Nephron progenitor cell (in vitro differentiated cells): ENCODE measurements around the gene PNMA8C.
A peak's percentile ranks its signal among the peaks of the same experiment; 100 is the strongest.
"Not testable (repeated sequence)": the region's sequence is repeated elsewhere in the genome, so short reads cannot be mapped to it uniquely, and the experiment has no call there.

Experiments used
- DNase-seq: peaks from one replicate; pipeline ENCODE4 v3.0.0; 2021
- H3K27ac Mint-ChIP-seq: 2 replicates; pipeline ENCODE4 v1.8.0; 2021; ENCODE audit warnings: mild to moderate bottlenecking, moderate library complexity, mixed read lengths
- H3K27me3 Mint-ChIP-seq: 2 replicates; pipeline ENCODE4 v1.8.0; 2021; ENCODE audit warnings: mild to moderate bottlenecking, low read depth, mixed read lengths; ENCODE audit not compliant: poor library complexity
- H3K36me3 Mint-ChIP-seq: 2 replicates; pipeline ENCODE4 v1.8.0; 2021; ENCODE audit warnings: low read depth, mixed read lengths
- H3K4me1 Mint-ChIP-seq: 2 replicates; pipeline ENCODE4 v1.8.0; 2021; ENCODE audit warnings: mixed read lengths
- H3K4me3 Mint-ChIP-seq: 2 replicates; pipeline ENCODE4 v1.8.0; 2021; ENCODE audit warnings: mild to moderate bottlenecking, moderate library complexity, mixed read lengths
- H3K9me3 Mint-ChIP-seq: 2 replicates; pipeline ENCODE4 v1.8.0; 2021; ENCODE audit warnings: mild to moderate bottlenecking, moderate library complexity, mixed read lengths
- TF ChIP-seq, protein P1 (sequence below): fragments of 200-600 bp; sonication (generic); IDR thresholded peaks from 2 replicates; pipeline ENCODE4 v1.5.0; 2021; ENCODE audit warnings: antibody characterized with exemption

PNMA8C gene

DNA sequence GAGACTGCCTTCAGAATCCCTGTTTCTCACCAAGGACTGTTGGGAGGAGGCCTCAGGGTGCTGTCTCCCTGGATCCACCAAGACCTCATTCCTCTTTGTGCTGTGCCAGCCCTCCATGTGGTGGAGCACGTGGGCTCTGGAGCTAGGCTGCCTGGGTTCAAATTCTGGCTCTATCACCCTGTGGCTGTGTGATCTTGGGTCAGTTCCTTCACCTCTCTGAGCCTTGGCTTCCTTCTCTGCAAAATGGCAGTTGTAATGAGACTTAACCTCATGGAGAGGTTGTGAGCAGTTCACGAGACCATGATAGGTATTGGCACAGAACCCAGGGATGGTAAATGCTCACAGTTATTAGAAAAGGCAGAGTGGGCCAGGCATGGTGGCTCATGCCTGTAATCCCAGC, 6.4 kb downstream of the PNMA8C start:
- Mint-ChIP-seq H3K27me3 (peaks cover 36% of the 10 kb centered on the region), H3K36me3 (no peaks in the 10 kb centered on the region), H3K27ac (no peak overlapping the region), H3K9me3 (no peaks in the 10 kb centered on the region), H3K4me3 (no peak overlapping the region), H3K4me1 (peaks cover 25% of the 10 kb centered on the region)
- TF ChIP-seq, protein P1, sequence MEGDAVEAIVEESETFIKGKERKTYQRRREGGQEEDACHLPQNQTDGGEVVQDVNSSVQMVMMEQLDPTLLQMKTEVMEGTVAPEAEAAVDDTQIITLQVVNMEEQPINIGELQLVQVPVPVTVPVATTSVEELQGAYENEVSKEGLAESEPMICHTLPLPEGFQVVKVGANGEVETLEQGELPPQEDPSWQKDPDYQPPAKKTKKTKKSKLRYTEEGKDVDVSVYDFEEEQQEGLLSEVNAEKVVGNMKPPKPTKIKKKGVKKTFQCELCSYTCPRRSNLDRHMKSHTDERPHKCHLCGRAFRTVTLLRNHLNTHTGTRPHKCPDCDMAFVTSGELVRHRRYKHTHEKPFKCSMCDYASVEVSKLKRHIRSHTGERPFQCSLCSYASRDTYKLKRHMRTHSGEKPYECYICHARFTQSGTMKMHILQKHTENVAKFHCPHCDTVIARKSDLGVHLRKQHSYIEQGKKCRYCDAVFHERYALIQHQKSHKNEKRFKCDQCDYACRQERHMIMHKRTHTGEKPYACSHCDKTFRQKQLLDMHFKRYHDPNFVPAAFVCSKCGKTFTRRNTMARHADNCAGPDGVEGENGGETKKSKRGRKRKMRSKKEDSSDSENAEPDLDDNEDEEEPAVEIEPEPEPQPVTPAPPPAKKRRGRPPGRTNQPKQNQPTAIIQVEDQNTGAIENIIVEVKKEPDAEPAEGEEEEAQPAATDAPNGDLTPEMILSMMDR = no peak
- DNase-seq = no peak

DNA sequence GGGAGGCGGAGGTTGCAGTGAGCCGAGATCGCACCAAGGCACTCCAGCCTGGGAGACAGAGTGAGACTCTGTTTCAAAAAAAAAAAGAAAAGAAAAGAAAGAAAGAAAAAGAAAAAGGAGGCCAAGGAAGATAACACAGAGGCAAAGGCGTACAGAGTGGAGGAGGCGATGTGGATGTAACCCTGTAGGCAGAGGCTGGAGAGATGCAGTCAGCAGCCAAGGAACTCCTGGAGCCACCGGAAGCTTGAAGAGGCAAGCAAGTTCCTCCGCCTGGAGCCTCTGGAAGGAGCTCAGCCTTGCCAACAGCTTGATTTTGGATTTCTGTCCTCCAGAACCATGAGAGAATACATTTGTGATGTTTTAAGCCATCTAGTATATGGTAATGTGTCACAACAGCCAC, 8.7 kb downstream of the PNMA8C start:
- H3K4me3 Mint-ChIP-seq = no peak overlapping the region
- DNase-seq = no peak

DNA sequence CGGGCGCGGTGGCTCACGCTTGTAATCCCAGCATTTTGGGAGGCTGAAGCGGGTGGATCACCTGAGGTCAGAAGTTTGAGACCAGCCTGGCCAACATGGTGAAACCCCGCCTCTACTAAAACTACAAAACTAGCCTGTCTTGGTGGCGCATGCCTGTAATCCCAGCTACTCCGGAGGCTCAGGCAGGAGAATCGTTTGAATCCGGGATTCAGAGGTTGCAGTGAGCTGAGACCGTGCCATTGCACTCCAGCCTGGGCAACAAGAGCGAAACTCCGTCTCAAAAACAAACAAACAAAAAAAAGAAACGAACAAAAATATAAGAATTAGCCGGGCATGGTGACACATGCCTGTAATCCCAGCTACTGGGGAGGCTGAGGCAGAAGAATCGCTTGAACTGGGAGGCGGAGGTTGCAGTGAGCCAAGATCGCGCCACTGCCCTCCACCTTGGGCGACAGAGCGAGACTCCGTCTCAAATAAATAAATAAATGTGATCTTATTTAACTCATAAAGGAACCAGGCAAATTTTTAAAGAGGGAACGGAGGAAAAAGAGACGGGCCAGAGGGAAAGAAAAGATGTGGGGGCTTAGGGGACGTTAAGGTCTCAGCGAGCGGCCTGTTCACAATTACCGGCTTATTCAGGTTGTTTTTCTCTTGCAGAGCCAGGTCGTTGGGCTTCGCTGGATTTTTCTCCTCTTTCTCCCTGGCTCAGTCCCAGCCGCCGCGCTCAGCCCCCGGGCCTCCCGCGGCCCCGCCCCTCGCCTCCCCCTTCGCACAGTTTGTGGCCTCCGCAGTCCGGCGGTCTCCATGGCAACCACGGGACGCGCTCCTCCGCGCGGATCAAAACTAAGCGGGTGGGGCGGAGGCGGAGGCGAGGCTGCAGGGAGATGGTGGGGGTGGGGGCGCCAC, 12.7 kb downstream of the PNMA8C start:
- Mint-ChIP-seq H3K27ac (peak overlapping the region; percentile 93), H3K4me3 (peak overlapping the region; percentile 79), H3K4me1 (peaks cover 58% of the 10 kb centered on the region)
- H3K36me3 Mint-ChIP-seq, H3K27me3 Mint-ChIP-seq, H3K9me3 Mint-ChIP-seq: not testable (repeated sequence)
- peak; percentile 99 for DNase-seq

More for the DNA sequence above, 8.7 kb downstream of the PNMA8C start:
- H3K36me3 Mint-ChIP-seq = no peaks in the 10 kb centered on the region
- TF ChIP-seq, protein P1 = no peak
- H3K27ac Mint-ChIP-seq = no peak overlapping the region
- peaks cover 30% of the 10 kb centered on the region for H3K4me1 Mint-ChIP-seq
- H3K27me3 Mint-ChIP-seq = peaks cover 19% of the 10 kb centered on the region
- H3K9me3 Mint-ChIP-seq = no peaks in the 10 kb centered on the region

DNA sequence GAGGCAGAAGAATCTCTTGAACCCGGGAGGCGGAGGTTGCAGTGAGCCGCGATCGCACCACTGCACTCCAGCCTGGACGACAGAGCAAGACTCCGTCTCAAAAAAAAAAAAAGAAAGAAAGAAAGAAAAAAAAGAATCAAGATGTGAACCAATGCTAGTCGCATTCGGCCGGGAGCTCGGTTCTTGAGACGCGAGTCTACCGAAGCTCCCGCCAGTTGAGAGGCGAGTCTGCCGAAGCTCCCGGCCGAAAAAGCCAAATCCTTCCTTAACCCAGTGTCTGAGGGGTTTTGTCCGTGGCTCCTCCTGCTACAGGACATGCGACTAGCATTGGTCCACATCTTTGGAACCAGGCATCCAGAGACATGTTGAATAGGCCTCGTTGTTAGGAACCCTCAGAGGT, 13.8 kb downstream of the PNMA8C start:
- DNase-seq, H3K27ac Mint-ChIP-seq, H3K4me3 Mint-ChIP-seq, H3K27me3 Mint-ChIP-seq, H3K9me3 Mint-ChIP-seq: not testable (repeated sequence)
- Mint-ChIP-seq H3K36me3 (peaks cover 16% of the 10 kb centered on the region), H3K4me1 (peaks cover 70% of the 10 kb centered on the region)

DNA sequence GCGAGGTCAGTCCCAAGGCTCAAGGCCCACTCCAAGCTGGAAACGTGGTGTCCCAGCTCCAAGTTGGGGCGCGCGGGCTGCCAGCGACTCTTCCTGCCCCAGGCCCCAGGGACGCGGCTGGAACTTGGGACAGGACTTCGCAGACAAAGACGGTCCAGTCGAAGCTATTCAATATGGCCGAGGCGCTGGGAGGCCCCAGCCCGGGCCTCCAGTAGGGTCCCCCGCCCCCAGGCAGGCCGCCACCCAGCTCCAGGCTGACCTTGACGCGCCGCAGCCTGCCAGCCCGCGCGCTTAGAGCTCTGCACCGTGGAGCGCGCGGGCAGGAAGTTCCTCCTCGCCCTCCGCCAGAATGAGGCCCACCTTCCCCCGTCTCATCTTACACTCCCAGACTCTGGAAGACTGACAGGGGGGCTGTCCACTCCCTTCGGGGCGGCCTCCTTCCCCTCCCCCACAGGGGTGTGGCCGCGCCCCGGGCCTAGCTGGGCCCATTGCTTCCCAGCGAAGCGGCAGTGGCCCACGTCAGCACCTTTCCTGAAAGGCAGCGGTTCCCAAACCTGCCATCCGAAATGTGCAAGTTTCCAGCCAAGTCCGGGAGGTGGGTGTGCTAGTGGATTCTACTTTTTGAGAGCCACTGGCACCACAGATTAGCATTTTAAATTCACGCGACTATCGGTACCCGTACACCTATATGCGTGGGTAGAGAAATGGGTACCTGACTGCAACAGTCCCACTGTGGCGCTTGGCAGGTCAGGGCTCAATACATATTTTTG, 15.3 kb downstream of the PNMA8C start, which contains the start of gene CCDC8:
Gene CCDC8 (minus strand): TSS at position 303 of the 770 bp plus-strand sequence. CDS start 754 bp downstream, outside the sequence.
- peaks cover 81% of the 10 kb centered on the region for H3K4me1 Mint-ChIP-seq
- peak; percentile 91 for DNase-seq
- H3K27ac Mint-ChIP-seq = peak within 1 kb of the TSS; percentile 96
- H3K4me3 Mint-ChIP-seq = peak within 1 kb of the TSS; percentile 98
- TF ChIP-seq, protein P1 = no peak
- peaks cover 16% of the 10 kb centered on the region for H3K36me3 Mint-ChIP-seq
- H3K27me3 Mint-ChIP-seq = no peaks in the 10 kb centered on the region
- no peaks in the 10 kb centered on the region for H3K9me3 Mint-ChIP-seq

DNA sequence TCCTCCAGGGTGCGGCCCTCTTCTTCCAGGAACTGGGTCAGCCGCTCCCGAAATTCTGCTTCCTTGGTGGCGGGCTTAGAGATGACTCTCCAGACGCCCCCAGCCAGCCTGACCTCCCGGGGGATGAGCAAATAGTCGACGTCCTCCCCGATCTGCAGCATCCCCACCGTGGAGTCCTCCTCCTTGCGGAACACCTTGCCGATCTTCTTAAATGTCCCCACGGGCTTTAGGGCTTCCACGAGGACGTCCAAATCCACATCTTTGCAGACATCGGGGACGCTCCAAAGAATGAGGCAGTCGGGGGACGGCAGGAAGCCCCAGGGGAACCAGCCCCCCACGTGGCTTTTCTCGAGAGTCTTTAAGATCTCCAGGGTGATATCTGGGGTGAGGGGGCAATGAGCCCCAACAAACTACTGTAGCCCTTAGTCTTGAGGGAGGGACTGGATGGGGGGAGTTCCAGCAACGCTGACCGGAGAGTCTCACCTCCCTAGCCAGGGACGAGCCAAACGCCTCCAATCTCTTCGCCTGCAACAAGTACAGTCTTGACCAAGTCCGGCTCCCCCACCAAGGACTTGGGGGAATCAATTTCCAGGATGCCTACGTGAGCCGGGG, 16.0 kb downstream of the PNMA8C start:
- peaks cover 88% of the 10 kb centered on the region for H3K4me1 Mint-ChIP-seq
- H3K9me3 Mint-ChIP-seq = no peaks in the 10 kb centered on the region
- DNase-seq = no peak
- TF ChIP-seq, protein P1 = no peak
- H3K4me3 Mint-ChIP-seq = peak overlapping the region; percentile 98
- H3K36me3 Mint-ChIP-seq = peaks cover 16% of the 10 kb centered on the region
- H3K27me3 Mint-ChIP-seq = peaks cover 3% of the 10 kb centered on the region
- peak overlapping the region; percentile 96 for H3K27ac Mint-ChIP-seq
